Calu3 (cell line): ENCODE results near the gene MZF1. TPM values are rescaled to one million over a fixed set of nuclear protein-coding genes. Genes with fewer than 3 reads are reported as not detected.

Source experiments
- BruUV-seq: library from RNA; stranded (reverse); fragments of 400-500 nt; replicated peaks from 2 replicates; lab custom pipeline; 2021; lab: Mats Ljungman, UMichigan
- CTCF ChIA-PET: fragments of 300-600 bp; sonication (Branson Sonifier 250); formaldehyde crosslinking; loops from one replicate; lab custom pipeline; 2022; ENCODE audit warnings: antibody characterized with exemption; lab: Charles Lee
- DNase-seq: peaks from one replicate; pipeline ENCODE4 v3.0.0; 2022
- H3K27ac Mint-ChIP-seq: one replicate; pipeline ENCODE4 v1.8.0; 2022; ENCODE audit warnings: mixed read lengths; ENCODE audit not compliant: unreplicated experiment
- H3K27me3 Mint-ChIP-seq: one replicate; pipeline ENCODE4 v1.8.0; 2022; ENCODE audit warnings: mixed read lengths; ENCODE audit not compliant: unreplicated experiment
- H3K36me3 Mint-ChIP-seq: one replicate; pipeline ENCODE4 v1.8.0; 2022; ENCODE audit warnings: mild to moderate bottlenecking, moderate library complexity, mixed read lengths; ENCODE audit not compliant: insufficient read depth, unreplicated experiment
- H3K4me1 Mint-ChIP-seq: one replicate; pipeline ENCODE4 v1.8.0; 2022; ENCODE audit warnings: mild to moderate bottlenecking, low read depth, mixed read lengths; ENCODE audit not compliant: unreplicated experiment
- H3K4me3 Mint-ChIP-seq: one replicate; pipeline ENCODE4 v1.8.0; 2022; ENCODE audit warnings: mild to moderate bottlenecking, low read depth, moderate library complexity, mixed read lengths; ENCODE audit not compliant: unreplicated experiment
- H3K9me3 Mint-ChIP-seq: one replicate; pipeline ENCODE4 v1.8.0; 2022; ENCODE audit warnings: low read depth, mixed read lengths; ENCODE audit not compliant: unreplicated experiment
- CTCF ChIP-seq: fragments of 200-600 bp; IDR thresholded peaks from one replicate; pipeline ENCODE4 v1.8.0; 2022; ENCODE audit warnings: antibody characterized with exemption; ENCODE audit not compliant: unreplicated experiment
- intact Hi-C: fragments of 100-400 bp; cut with micrococcal nuclease; formaldehyde crosslinking; loops from one replicate; pipeline ENCODE4 v1.10.0; 2022; ENCODE audit not compliant: unreplicated experiment
- total RNA-seq: library from RNA; stranded (reverse); gene quantifications from 2 replicates; pipeline ENCODE4 v1.2.3, GENCODE V29; 2022

The MZF1 gene
- total RNA-seq, 1 experiment from 2014 or later: 31.8 TPM

- no peaks in the 10 kb centered on the region for H3K9me3 Mint-ChIP-seq
- no peak for TF ChIP-seq CTCF
- CTCF ChIA-PET: no interaction called here
- H3K36me3 Mint-ChIP-seq: peaks cover 51% of the 10 kb centered on the region
- H3K4me3 Mint-ChIP-seq: no peak overlapping the region
- H3K27ac Mint-ChIP-seq: no peak overlapping the region
- no peak for DNase-seq
- BruUV-seq: no TSS peak
- no peaks in the 10 kb centered on the region for H3K27me3 Mint-ChIP-seq
- intact Hi-C loops: no loop called here
- H3K4me1 Mint-ChIP-seq: peaks cover 22% of the 10 kb centered on the region
These were observed 3.0 kb downstream of the MZF1 start for GRCh38 chr19:58569943-58570670.

DNA sequence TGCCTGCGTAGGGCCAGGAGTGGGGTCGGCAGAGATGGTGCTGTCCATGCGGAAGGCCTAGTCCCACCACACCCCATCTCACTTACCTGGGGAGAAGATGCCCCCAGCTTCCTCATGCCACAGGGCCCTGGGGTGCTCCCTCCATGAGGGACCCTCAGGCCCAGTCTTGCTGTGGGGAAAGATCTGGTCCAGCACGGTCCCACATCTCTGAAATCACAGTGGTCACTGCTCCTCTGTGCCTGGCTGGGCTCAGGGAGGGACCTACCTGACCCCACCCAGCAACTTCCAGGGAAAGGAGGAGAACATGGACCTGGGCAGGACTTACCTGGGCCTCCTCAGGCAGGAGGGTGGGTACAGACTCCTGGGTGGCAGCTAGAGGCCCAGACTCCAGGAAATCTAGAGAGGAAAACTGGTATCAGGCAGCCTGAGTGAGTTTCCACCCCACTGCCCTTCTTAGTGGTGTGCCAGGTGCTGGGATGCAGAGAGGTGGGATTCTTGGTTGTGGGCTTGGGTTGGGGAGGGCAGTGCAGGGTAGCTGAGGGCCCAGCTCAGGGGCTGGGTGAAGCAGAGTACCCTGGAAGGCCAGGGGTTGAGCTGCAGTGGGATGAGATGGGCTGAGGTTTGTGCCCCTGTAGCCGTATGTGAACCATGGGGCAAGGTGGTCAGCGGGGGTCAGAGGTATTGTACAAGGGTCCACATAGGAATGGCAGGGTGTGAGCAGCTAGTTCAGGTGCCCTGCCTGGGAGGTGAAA, 3.8 kb downstream of the MZF1 start:
- CTCF ChIA-PET: no interaction called here
- Mint-ChIP-seq H3K27ac (no peak overlapping the region), H3K9me3 (no peaks in the 10 kb centered on the region), H3K36me3 (peaks cover 47% of the 10 kb centered on the region), H3K4me3 (no peak overlapping the region), H3K27me3 (peaks cover 3% of the 10 kb centered on the region), H3K4me1 (peaks cover 22% of the 10 kb centered on the region)
- BruUV-seq: no TSS peak
- no peak for DNase-seq
- intact Hi-C loops: no loop called here
- no peak for TF ChIP-seq CTCF

- Mint-ChIP-seq H3K36me3 (peaks cover 47% of the 10 kb centered on the region), H3K27me3 (peaks cover 11% of the 10 kb centered on the region), H3K27ac (peak overlapping the region; percentile 4), H3K9me3 (no peaks in the 10 kb centered on the region), H3K4me3 (no peak overlapping the region), H3K4me1 (peaks cover 15% of the 10 kb centered on the region)
- CTCF ChIA-PET: interaction anchor here (0.7 kb wide), 1 partner anchor 50 kb away, joined by 7 read pairs; no protein-coding TSS in a partner anchor
- no peak for TF ChIP-seq CTCF
- intact Hi-C loops: no loop called here
- no TSS peak for BruUV-seq
- no peak for DNase-seq
These were observed 4.5 kb downstream of the MZF1 start for GRCh38 chr19:58568453-58569130.

DNA sequence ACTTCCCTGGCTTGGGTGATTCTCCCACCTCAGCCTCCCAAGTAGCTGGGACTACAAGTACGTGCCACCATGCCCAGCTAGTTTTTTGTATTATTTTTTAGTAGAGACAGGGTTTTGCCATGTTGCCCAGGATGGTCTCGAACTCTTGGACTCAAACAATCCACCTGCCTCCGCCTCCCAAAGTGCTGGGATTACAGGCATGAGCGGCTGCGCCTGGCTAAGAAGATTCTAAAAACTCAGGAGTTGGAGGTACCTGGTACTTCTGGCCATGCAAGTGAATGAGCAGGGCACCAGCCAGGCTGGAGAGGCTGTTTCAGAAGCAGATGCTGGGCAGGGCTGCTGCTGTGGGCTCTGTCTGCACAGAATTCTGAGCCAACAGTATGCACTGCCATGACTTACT, 6.1 kb downstream of the MZF1 start:
- TF ChIP-seq CTCF: no peak
- Mint-ChIP-seq H3K9me3 (no peaks in the 10 kb centered on the region), H3K36me3 (peaks cover 47% of the 10 kb centered on the region), H3K4me3 (no peak overlapping the region), H3K27ac (no peak overlapping the region), H3K4me1 (peaks cover 5% of the 10 kb centered on the region), H3K27me3 (peaks cover 22% of the 10 kb centered on the region)
- DNase-seq: no peak
- BruUV-seq: no TSS peak
- CTCF ChIA-PET: no interaction called here
- intact Hi-C loops: no loop called here
